SK-N-SH (cell line): ENCODE data around the gene ATP11A. TPM values are rescaled to one million over a fixed set of nuclear protein-coding genes. Genes with fewer than 3 reads are reported as not detected.

Experiments used
- CTCF ChIA-PET: fragments of 300-600, 350-600 bp; formaldehyde crosslinking; extraction: SDS; loops from one replicate; lab custom pipeline; 2021; lab: Yijun Ruan, JAX
- POLR2A ChIA-PET: fragments of 350-600 bp; sonication (Branson Sonifier 250); formaldehyde crosslinking; extraction: SDS; loops from one replicate; lab custom pipeline; 2020; ENCODE audit warnings: antibody characterized with exemption, inconsistent platforms; lab: Yijun Ruan, JAX
- DNase-seq: peaks from one replicate; pipeline ENCODE4 v3.0.0; 2012
- H2AFZ ChIP-seq: fragments of 200-600 bp; sonication (generic); 2 replicates; pipeline ENCODE4 v1.8.1; 2016; ENCODE audit warnings: antibody characterized with exemption, mild to moderate bottlenecking, low read depth
- H3F3A ChIP-seq: fragments of 200-600 bp; sonication (generic); replicated peaks from 2 replicates; pipeline ENCODE3; 2016; ENCODE audit warnings: antibody characterized with exemption, mild to moderate bottlenecking; ENCODE audit not compliant: insufficient read depth
- H3K27ac ChIP-seq, 2 experiments: fragments of 200-500 bp in 1 of 2; fragments of 200-600 bp in 1 of 2; sonication (Bioruptor generic) in 1 of 2; sonication (generic), shearing (Covaris generic) in 1 of 2; 2 replicates each; pipeline versions ENCODE4 v1.5.1 to v1.6.1; 2014 to 2016; ENCODE audit warnings: low read depth in 2 of 2, inconsistent platforms in 1 of 2, low read length in 1 of 2, mild to moderate bottlenecking in 1 of 2, mixed read lengths in 1 of 2
- H3K27me3 ChIP-seq: fragments of 200-600 bp; sonication (generic), shearing (Covaris generic); 2 replicates; pipeline ENCODE4 v1.6.1; 2016; ENCODE audit warnings: mixed run types; ENCODE audit not compliant: insufficient read depth
- H3K36me3 ChIP-seq, 2 experiments: fragments of 200-500 bp in 1 of 2; fragments of 200-600 bp in 1 of 2; sonication (Bioruptor generic) in 1 of 2; sonication (generic) in 1 of 2; replicated peaks in 1 of 2; 2 replicates each; pipeline versions ENCODE3 to v1.5.1; 2014 to 2016; ENCODE audit warnings: low read length in 1 of 2, mild to moderate bottlenecking in 1 of 2; ENCODE audit not compliant: insufficient read depth in 2 of 2, control insufficient read depth in 1 of 2
- H3K4me1 ChIP-seq, 2 experiments: fragments of 200-500 bp in 1 of 2; fragments of 200-600 bp in 1 of 2; sonication (Bioruptor generic) in 1 of 2; sonication (generic), shearing (Covaris generic) in 1 of 2; 2 replicates each; pipeline versions ENCODE4 v1.5.1 to v1.6.1; 2014 to 2016; ENCODE audit warnings: low read depth in 1 of 2, low read length in 1 of 2, mixed run types in 1 of 2; ENCODE audit not compliant: insufficient read depth in 2 of 2, control insufficient read depth in 1 of 2
- H3K4me2 ChIP-seq: fragments of 200-600 bp; sonication (generic), shearing (Covaris generic); 2 replicates; pipeline ENCODE4 v1.6.1; 2017; ENCODE audit warnings: mixed run types
- H3K4me3 ChIP-seq, 2 experiments: fragments of 200-500 bp in 1 of 2; fragments of 200-600 bp in 1 of 2; sonication (Bioruptor generic) in 1 of 2; sonication (generic), shearing (Covaris generic) in 1 of 2; 2 replicates each; pipeline versions ENCODE4 v1.5.1 to v1.8.1; 2014 to 2016; ENCODE audit warnings: low read depth in 2 of 2, inconsistent platforms in 1 of 2, low read length in 1 of 2, mild to moderate bottlenecking in 1 of 2, mixed read lengths in 1 of 2, moderate library complexity in 1 of 2
- H3K79me2 ChIP-seq: fragments of 200-600 bp; sonication (generic); 2 replicates; pipeline ENCODE4 v1.8.1; 2017; ENCODE audit warnings: mild to moderate bottlenecking; ENCODE audit not compliant: insufficient read depth
- H3K9ac ChIP-seq: fragments of 200-600 bp; sonication (generic); 2 replicates; pipeline ENCODE4 v1.6.1; 2017; ENCODE audit warnings: mixed run types
- H3K9me2 ChIP-seq: fragments of 200-600 bp; sonication (generic); 2 replicates; pipeline ENCODE4 v1.6.1; 2017; ENCODE audit warnings: mixed run types
- H3K9me3 ChIP-seq: fragments of 200-600 bp; sonication (generic); 2 replicates; pipeline ENCODE4 v1.6.1; 2017; ENCODE audit warnings: mixed run types, mild to moderate bottlenecking, moderate library complexity
- H4K20me1 ChIP-seq: fragments of 200-600 bp; sonication (generic); 2 replicates; pipeline ENCODE4 v1.6.1; 2017; ENCODE audit warnings: mild to moderate bottlenecking, mixed run types; ENCODE audit not compliant: insufficient read depth
- CHD2 ChIP-seq: fragments of 150-350 bp; IDR thresholded peaks from 2 replicates; pipeline ENCODE4 v1.6.1; 2018; ENCODE audit warnings: low read length; ENCODE audit not compliant: partially characterized antibody
- CTCF ChIP-seq: fragments of 200-600 bp; sonication (generic); IDR thresholded peaks from 2 replicates; pipeline ENCODE4 v1.6.1; 2017; ENCODE audit warnings: antibody characterized with exemption, mild to moderate bottlenecking, moderate library complexity
- EZH2phosphoT487 ChIP-seq: fragments of 200-600 bp; sonication (generic); IDR thresholded peaks from 2 replicates; pipeline ENCODE4 v1.6.1; 2017; ENCODE audit warnings: low read depth, mixed run types, mild to moderate bottlenecking, antibody characterized with exemption, moderate library complexity, borderline replicate concordance
- FOSL2 ChIP-seq: IDR thresholded peaks from 2 replicates; pipeline ENCODE4 v1.4.0; 2012; ENCODE audit warnings: low read depth, mild to moderate bottlenecking, moderate library complexity, borderline replicate concordance
- FOXM1 ChIP-seq: IDR thresholded peaks from 2 replicates; pipeline ENCODE4 v1.4.0; 2012; ENCODE audit warnings: low read depth, mild to moderate bottlenecking
- GABPA ChIP-seq: IDR thresholded peaks from 2 replicates; pipeline ENCODE4 v1.4.0; 2012; ENCODE audit warnings: low read depth, mild to moderate bottlenecking
- GATA2 ChIP-seq: sonication (generic); formaldehyde crosslinking; IDR thresholded peaks from 2 replicates; pipeline ENCODE4 v1.5.0; 2020; ENCODE audit warnings: mild to moderate bottlenecking, missing genetic modification reagents
- IRF3 ChIP-seq: fragments of 150-350 bp; IDR thresholded peaks from 2 replicates; pipeline ENCODE4 v1.6.1; 2016; ENCODE audit warnings: mild to moderate bottlenecking, low read depth, low read length
- JUND ChIP-seq: IDR thresholded peaks from 2 replicates; pipeline ENCODE4 v1.4.0; 2012
- MEF2A ChIP-seq: IDR thresholded peaks from 2 replicates; pipeline ENCODE4 v1.4.0; 2012; ENCODE audit warnings: low read depth, borderline replicate concordance
- MXI1 ChIP-seq: IDR thresholded peaks from 2 replicates; pipeline ENCODE4 v1.6.1; 2012; ENCODE audit warnings: mild to moderate bottlenecking, low read depth, low read length, improper control_type of control experiment
- NFIC ChIP-seq: IDR thresholded peaks from 2 replicates; pipeline ENCODE4 v1.4.0; 2012; ENCODE audit warnings: borderline replicate concordance
- NRF1 ChIP-seq: IDR thresholded peaks from 2 replicates; pipeline ENCODE4 v1.6.1; 2012; ENCODE audit warnings: low read depth, mild to moderate bottlenecking, low read length
- PBX3 ChIP-seq: IDR thresholded peaks from 2 replicates; pipeline ENCODE4; 2012
- POLR2AphosphoS5 ChIP-seq: IDR thresholded peaks from 2 replicates; pipeline ENCODE4 v1.6.1; 2012; ENCODE audit warnings: low read depth, low read length
- RXRA ChIP-seq: IDR thresholded peaks from 2 replicates; pipeline ENCODE4 v1.4.0; 2012; ENCODE audit warnings: low read depth, mild to moderate bottlenecking, borderline replicate concordance
- SIN3A ChIP-seq: IDR thresholded peaks from 2 replicates; pipeline ENCODE4 v1.6.1; 2012; ENCODE audit warnings: low read depth, mild to moderate bottlenecking, low read length, moderate library complexity, borderline replicate concordance
- SMC3 ChIP-seq: IDR thresholded peaks from 2 replicates; pipeline ENCODE4 v1.6.1; 2012; ENCODE audit warnings: low read depth, low read length, improper control_type of control experiment
- TAF1 ChIP-seq: IDR thresholded peaks from 2 replicates; pipeline ENCODE4 v1.6.1; 2012; ENCODE audit warnings: low read depth, mild to moderate bottlenecking, low read length, moderate library complexity, borderline replicate concordance
- TEAD4 ChIP-seq: IDR thresholded peaks from 2 replicates; pipeline ENCODE4 v1.4.0; 2012; ENCODE audit warnings: mild to moderate bottlenecking, borderline replicate concordance; ENCODE audit not compliant: insufficient read depth
- USF2 ChIP-seq: fragments of 150-350 bp; IDR thresholded peaks from 2 replicates; pipeline ENCODE4 v1.6.1; 2017; ENCODE audit warnings: antibody characterized with exemption, low read length, low read depth, borderline replicate concordance
- YY1 ChIP-seq: IDR thresholded peaks from 2 replicates; pipeline ENCODE4 v1.4.0; 2012; ENCODE audit warnings: low read depth, mild to moderate bottlenecking
- WGBS: methylation state at CpG from one replicate; pipeline ENCODE4 v1.1.6; 2017; ENCODE audit warnings: low lambda C conversion rate; 5-methylcytosine and 5-hydroxymethylcytosine counted together
- polyA plus RNA-seq, 3 experiments: library from polyadenylated mRNA; depleted of rRNA; stranded (reverse); fragments of >200 nt; gene quantifications; 2 replicates each; pipeline ENCODE4 v1.2.3, GENCODE V29; 2012

ATP11A gene
- polyA plus RNA-seq, 1 of the 3 experiments (the other 2 are of a cell fraction): 4.1 TPM

- 94% methylated on average over 18 of the region's 20 CpGs for WGBS
- H3K9ac ChIP-seq: no peak overlapping the region
- CTCF ChIA-PET: no interaction called here
- POLR2A ChIA-PET: no interaction called here
- no peaks in the 10 kb centered on the region for H3K9me3 ChIP-seq
- no peak for DNase-seq
- no peak for TF ChIP-seq RXRA
- TF ChIP-seq GATA2 (CRISPR knock-in tag): no peak
- TF ChIP-seq MEF2A: no peak
- no peak for TF ChIP-seq GABPA
- no peak for TF ChIP-seq FOXM1
- no peak for TF ChIP-seq FOSL2
- TF ChIP-seq MXI1: no peak
- no peak for TF ChIP-seq SIN3A
- no peak for TF ChIP-seq TAF1
- TF ChIP-seq YY1: no peak
- no peak overlapping the region for H3K27ac ChIP-seq
- no peak overlapping the region for H3K4me3 ChIP-seq
- H3K4me1 ChIP-seq: peaks cover 0 to 10% of the 10 kb centered on the region in 2 experiments; a peak in 1 of 4 replicates
- no peaks in the 10 kb centered on the region for H4K20me1 ChIP-seq
- no peaks in the 10 kb centered on the region for H3K36me3 ChIP-seq
- H3K9me2 ChIP-seq: no peaks in the 10 kb centered on the region
- no peak overlapping the region for H3K4me2 ChIP-seq
- no peaks in the 10 kb centered on the region for H3K79me2 ChIP-seq
- no peaks in the 10 kb centered on the region for H3K27me3 ChIP-seq
- no peak overlapping the region for H2AFZ ChIP-seq
- H3F3A ChIP-seq: no peaks in the 10 kb centered on the region
Measured at GRCh38 chr13:112771139-112771876, 81.5 kb downstream of the ATP11A start.

GRCh38 chr13:112771877-112772538, 82.2 kb downstream of the ATP11A start:
- no peaks in the 10 kb centered on the region for H3K79me2 ChIP-seq
- no peak for DNase-seq
- 91% methylated on average over 18 of the region's 18 CpGs for WGBS
- no peak overlapping the region for H3K9ac ChIP-seq
- H3K4me3 ChIP-seq: no peak overlapping the region
- no peaks in the 10 kb centered on the region for H4K20me1 ChIP-seq
- H3K4me2 ChIP-seq: no peak overlapping the region
- no peaks in the 10 kb centered on the region for H3K36me3 ChIP-seq
- H2AFZ ChIP-seq: no peak overlapping the region
- H3K27ac ChIP-seq: no peak overlapping the region
- CTCF ChIA-PET: no interaction called here
- H3K27me3 ChIP-seq: no peaks in the 10 kb centered on the region
- H3K9me2 ChIP-seq: no peaks in the 10 kb centered on the region
- no peaks in the 10 kb centered on the region for H3F3A ChIP-seq
- H3K9me3 ChIP-seq: no peaks in the 10 kb centered on the region
- H3K4me1 ChIP-seq: peaks cover 0 to 10% of the 10 kb centered on the region in 2 experiments; a peak in 1 of 4 replicates
- TF ChIP-seq TAF1 (no peak), PBX3 (no peak), SIN3A (no peak), YY1 (no peak), IRF3 (no peak), POLR2AphosphoS5 (no peak), NFIC (no peak), FOXM1 (no peak), MXI1 (no peak), EZH2phosphoT487 (no peak), SMC3 (no peak), CTCF (no peak), CHD2 (no peak), JUND (no peak), USF2 (no peak), NRF1 (no peak), TEAD4 (no peak)
- POLR2A ChIA-PET: interaction anchor here (0.9 kb wide), 1 partner anchor 9 kb away, joined by 4 read pairs; no protein-coding TSS in a partner anchor
